GM12872 (cell line): Measurements from ENCODE around the gene IGHMBP2.

ENCODE experiments used
- TF ChIP-seq, protein P1 (sequence below): IDR thresholded peaks from 3 replicates; pipeline ENCODE4 v1.5.1; 2011; ENCODE audit warnings: low read depth, mild to moderate bottlenecking, low read length, moderate library complexity; ENCODE audit not compliant: insufficient read depth

IGHMBP2 gene

DNA sequence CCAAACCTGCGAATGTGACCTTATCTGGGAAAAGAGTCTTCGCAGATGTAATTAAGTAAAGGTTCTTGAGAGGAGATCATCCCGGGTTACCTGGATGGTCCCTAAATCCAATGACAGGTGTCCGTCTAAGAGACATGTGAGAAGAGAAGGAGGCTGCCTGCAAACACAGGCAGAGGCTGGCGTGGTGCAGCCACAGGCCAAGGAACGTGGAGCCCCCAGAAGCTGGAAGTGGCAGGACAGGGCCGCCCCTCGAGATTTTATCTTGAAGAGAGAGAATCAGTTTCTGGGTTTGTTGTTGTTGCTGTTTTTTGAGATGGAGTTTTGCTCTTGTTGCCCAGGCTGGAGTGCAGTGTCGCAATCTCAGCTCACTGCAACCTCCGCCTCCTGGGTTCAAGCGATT lies 43.5 kb downstream of the IGHMBP2 start:
- TF ChIP-seq, protein P1, sequence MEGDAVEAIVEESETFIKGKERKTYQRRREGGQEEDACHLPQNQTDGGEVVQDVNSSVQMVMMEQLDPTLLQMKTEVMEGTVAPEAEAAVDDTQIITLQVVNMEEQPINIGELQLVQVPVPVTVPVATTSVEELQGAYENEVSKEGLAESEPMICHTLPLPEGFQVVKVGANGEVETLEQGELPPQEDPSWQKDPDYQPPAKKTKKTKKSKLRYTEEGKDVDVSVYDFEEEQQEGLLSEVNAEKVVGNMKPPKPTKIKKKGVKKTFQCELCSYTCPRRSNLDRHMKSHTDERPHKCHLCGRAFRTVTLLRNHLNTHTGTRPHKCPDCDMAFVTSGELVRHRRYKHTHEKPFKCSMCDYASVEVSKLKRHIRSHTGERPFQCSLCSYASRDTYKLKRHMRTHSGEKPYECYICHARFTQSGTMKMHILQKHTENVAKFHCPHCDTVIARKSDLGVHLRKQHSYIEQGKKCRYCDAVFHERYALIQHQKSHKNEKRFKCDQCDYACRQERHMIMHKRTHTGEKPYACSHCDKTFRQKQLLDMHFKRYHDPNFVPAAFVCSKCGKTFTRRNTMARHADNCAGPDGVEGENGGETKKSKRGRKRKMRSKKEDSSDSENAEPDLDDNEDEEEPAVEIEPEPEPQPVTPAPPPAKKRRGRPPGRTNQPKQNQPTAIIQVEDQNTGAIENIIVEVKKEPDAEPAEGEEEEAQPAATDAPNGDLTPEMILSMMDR, result no peak

DNA sequence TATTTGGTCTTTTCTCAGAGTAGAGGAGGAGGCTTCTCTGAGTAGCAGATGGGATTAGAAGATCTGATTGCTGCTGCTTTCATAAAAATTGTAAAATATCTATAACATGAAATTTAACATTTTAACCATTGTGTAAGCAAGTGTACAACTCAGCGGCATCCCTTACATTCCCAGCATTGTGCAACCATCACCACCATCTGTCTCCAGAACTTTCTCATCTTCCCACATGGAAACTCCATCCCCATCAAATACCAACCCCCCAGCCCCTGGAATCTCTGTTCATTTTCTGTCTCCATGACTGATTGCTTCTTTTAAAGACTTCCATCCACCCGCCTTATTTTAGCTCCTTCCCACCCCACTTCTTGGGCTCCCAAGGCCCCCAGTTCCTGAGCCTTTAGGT lies 44.8 kb downstream of the IGHMBP2 start:
- TF ChIP-seq, protein P1, result no peak

DNA sequence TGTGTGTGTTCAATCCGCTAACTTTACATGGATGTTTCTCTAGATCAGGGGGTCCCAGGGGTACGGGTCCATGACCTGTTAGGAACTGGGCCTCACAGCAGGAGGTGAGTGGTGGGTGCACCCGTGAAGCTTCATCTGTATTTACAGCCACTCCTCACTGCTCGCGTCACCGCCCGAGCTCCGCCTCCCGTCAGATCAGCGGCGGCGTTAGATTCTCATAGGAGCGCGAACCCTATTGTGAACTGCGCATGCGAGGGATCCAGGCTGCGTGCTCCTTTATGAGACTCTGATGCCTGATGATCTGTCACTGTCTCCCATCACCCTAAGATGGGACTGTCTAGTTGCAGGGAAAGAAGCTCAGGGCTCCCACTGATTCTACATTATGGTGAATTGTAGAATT lies 45.2 kb downstream of the IGHMBP2 start:
- TF ChIP-seq, protein P1, result no peak

DNA sequence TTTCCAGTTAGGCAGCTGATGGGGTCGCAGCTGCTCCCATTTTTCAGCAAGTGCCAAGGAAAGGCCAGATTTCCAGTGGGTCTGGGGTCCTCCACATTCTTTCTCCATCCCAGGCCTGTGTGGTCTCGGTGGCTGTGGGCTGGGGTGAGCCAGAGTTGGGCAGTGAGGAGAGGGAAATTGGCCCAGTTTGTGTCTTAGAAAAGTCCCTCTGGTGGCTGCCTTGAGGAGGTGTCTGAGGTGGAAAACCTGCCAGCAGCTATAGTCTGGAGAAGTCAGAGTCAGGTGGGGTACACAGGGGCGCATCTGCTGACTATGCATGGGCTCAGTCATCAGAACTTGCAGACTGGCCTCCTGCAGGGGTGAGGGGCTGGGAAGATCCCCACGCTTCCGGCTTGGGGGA lies 46.6 kb downstream of the IGHMBP2 start:
- TF ChIP-seq, protein P1, result peak; percentile 53

DNA sequence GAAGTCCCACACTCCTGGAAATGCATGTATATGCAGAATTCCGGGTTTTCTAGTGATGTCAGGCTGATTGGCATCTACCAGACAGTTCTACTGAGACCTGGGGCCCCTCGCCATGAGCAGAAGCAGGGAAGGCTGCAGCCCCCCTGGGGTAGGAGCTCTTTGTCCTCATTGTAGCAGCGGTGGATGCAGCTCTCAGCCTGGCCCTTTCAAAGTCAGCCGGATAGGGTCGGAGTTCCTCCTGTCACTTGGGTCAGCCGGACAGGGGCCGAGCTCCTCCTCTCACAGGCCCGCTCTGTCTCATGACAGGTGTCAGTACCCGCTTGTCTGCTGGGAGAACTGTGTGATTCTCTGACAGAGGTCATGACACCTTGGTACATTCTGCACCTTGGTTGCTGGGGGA lies 47.1 kb downstream of the IGHMBP2 start:
- TF ChIP-seq, protein P1, result no peak

DNA sequence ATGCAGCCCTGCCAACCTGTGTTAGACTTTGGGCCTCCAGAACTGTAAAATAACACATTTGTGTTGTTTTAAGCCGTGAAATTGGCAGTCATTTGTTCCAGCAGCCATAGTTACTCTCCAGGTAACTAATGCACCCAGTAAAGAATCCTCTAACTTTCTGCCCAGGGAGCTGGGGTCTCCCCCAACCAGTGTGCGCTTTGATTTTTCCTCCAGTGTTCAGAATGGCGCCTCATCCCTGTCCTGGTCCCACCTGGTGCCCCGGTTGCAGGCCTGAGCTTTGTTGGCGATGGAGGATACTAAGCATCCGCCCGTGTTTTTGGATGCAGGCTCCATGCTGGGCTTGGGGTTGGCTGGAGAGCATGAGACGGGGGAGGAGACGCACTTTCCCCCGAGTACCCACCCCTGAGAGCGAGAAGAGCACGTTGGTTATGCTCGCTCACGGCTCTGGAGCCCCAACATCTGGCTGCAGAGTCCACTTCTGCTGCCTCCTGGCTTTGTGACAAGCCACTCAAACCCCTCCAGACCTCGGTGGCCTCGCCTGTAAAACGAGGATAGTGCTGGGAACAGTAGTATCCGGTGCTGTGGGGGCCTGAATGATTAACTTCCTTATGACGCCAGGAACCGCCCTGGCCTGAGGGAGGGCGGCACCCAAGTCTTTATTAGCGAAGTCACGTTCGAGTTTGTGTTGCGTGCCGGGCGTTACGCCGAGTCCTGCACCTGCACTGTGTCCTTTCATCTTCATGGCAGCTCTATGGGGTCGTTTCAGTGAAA lies 51.3 kb downstream of the IGHMBP2 start:
- TF ChIP-seq, protein P1, result no peak

DNA sequence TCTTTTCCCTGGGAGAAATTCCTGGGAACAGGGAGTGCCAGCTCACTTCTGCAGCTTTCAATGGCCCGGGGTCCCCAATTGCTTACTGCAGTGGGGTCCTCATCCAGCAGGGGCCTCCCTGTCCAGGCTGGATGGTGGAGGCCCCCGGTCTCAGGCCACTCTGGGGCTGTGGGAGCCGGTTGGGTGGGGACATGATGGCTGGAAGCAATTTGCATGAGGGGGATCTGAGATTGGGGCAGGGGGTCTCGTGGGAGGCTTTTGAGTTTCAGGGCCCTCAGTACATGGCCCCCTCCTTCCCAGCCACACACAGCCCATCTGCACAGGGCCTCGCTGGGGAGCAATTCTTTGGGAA lies 51.9 kb downstream of the IGHMBP2 start:
- TF ChIP-seq, protein P1, result no peak
